ENCODE results near the gene S100A16. TPM values are rescaled to one million over a fixed set of nuclear protein-coding genes. Genes with fewer than 3 reads are reported as not detected.

S100A16 gene
- total RNA-seq, 4 donors from 2014 or later = 33.2 to 67.9 (median 48.2) TPM

- peaks cover 0 to 46% (median 22%) of the 10 kb centered on the region in 4 donors for H3K36me3 ChIP-seq
- intact Hi-C loops (cut with DNase I) = loop anchor here (5.0 kb wide), 2 partner anchors 47 to 87 kb away; no protein-coding TSS in a partner anchor
Measured at GRCh38 chr1:153619171-153619570, 6.2 kb upstream of the S100A16 start.

DNA sequence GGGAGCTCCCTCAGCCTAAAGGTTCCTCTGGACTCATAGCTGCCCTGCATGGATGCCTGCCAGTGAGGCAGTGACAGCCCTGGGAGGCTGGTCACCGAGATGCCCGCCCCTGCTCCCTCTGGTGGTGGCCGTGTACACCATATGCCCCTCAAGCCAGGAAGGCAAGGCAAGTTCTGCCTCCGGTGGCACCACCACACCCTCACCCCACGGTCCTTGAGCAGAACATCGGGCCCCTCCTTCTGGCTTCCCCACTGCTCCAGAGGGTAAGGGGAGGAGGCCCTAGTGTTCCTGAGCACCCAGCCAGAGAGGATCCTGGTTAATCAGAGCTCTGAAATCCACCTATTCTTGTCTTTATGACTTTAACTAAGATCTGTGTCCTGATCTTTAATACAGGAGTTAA lies 4.7 kb upstream of the S100A16 start:
- Histone ChIP-seq H3K36me3 (peaks cover 0 to 33% (median 18%) of the 10 kb centered on the region in 4 donors), H3K27me3 (no peaks in the 10 kb centered on the region), H3K4me1 (peaks cover 20 to 31% (median 28%) of the 10 kb centered on the region in 4 donors), H3K4me3 (no peak overlapping the region), H3K27ac (replicated peaks in 1 of 4) (peak overlapping the region in 2 of 4 donors; percentile 9 to 46), H3K9me3 (no peaks in the 10 kb centered on the region)
- WGBS = 62% methylated on average over 5 of the region's 6 CpGs
- no peak for TF ChIP-seq POLR2A (IDR thresholded peaks at IDR 0.05; ENCODE audit: low read depth)
- peak; percentile 33 to 54 (median 52) for TF ChIP-seq CTCF (IDR thresholded peaks at IDR 0.05)
- peak in 1 of 2 donors; percentile 58 for TF ChIP-seq POLR2AphosphoS5 (IDR thresholded peaks at IDR 0.05)
- DNase-seq (ENCODE audit: extremely low spot score) = no peak
- intact Hi-C loops (cut with DNase I) = loop anchor here (5.0 kb wide), 2 partner anchors 45 to 85 kb away; no protein-coding TSS in a partner anchor

More at GRCh38 chr1:153619171-153619570, 6.2 kb upstream of the S100A16 start:
- WGBS = 94% methylated on average over 5 of the region's 6 CpGs
- Histone ChIP-seq H3K9me3 (no peaks in the 10 kb centered on the region), H3K4me3 (no peak overlapping the region), H3K27me3 (no peaks in the 10 kb centered on the region), H3K27ac (replicated peaks in 1 of 4) (no peak overlapping the region), H3K4me1 (peaks cover 22 to 31% (median 26%) of the 10 kb centered on the region in 4 donors)
- no peak for TF ChIP-seq CTCF (IDR thresholded peaks at IDR 0.05)
- DNase-seq (ENCODE audit: extremely low spot score) = no peak

GRCh38 chr1:153616917-153617311 lies 4.0 kb upstream of the S100A16 start:
- 20% methylated on average over 1 of the region's 5 CpGs for WGBS
- H3K9me3 ChIP-seq = no peaks in the 10 kb centered on the region
- peaks cover 0 to 26% (median 16%) of the 10 kb centered on the region in 4 donors for H3K36me3 ChIP-seq
- no peaks in the 10 kb centered on the region for H3K27me3 ChIP-seq
- peak overlapping the region in 2 of 4 donors; percentile 35 to 46 for H3K27ac ChIP-seq (replicated peaks in 1 of 4)
- no peak for DNase-seq (ENCODE audit: extremely low spot score)
- H3K4me1 ChIP-seq = peaks cover 21 to 34% (median 28%) of the 10 kb centered on the region in 4 donors
- H3K4me3 ChIP-seq = no peak overlapping the region
- intact Hi-C loops (cut with DNase I) = loop anchor here (5.0 kb wide), 2 partner anchors 45 to 85 kb away; no protein-coding TSS in a partner anchor
- no peak for TF ChIP-seq CTCF (IDR thresholded peaks at IDR 0.05)
- no peak for TF ChIP-seq POLR2AphosphoS5 (IDR thresholded peaks at IDR 0.05)
- no peak for TF ChIP-seq EP300 (IDR thresholded peaks at IDR 0.05)

DNA sequence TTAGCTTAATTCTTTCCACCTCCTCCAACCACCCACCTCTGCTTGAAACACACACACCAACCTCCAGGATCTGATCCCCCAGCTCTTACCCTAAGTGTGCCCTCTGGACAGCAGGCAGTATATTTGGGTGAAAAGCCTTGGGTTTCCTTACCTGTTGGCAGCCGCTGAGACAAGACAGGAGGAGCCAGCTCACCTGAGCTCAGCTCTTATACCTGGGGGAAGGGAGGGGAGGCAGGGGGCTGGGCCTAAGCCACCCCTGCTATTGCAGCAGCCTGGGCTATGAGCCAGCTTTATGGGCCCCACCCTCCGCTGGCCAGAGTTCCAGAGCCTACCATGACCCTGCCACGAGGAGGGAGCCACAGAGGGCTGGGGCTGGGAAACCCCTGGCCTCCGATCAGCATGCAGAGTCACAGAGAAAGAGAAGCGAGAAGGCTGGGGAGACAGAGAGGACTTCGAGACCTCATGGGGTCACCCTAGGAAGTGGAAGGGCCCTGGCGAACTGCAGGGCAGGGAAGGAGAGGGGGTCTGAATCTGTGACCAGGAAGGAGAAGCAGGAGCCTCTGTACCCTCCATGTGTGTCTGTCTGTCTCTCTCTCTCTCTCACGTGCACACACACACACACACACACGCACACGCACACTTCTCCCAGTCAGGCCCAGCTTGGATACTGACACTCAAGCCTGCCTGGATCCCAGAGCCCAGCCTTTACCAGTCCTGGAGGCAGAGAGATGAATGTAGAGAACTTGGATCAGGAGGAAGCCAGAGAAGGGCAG lies 3.4 kb upstream of the S100A16 start, which contains the start of gene S100A14:
Gene S100A14 (minus strand): TSS at position 182 of the 773 bp plus-strand sequence. CDS start 467 bp downstream, outside the sequence.
- WGBS = 75% methylated on average over 9 of the region's 10 CpGs
- H3K27ac ChIP-seq (replicated peaks in 1 of 4) = peak within 1 kb of the TSS in 2 of 4 donors; percentile 35 to 46
- H3K9me3 ChIP-seq = no peaks in the 10 kb centered on the region
- no peak for DNase-seq (ENCODE audit: extremely low spot score)
- H3K36me3 ChIP-seq = peaks cover 0 to 23% (median 15%) of the 10 kb centered on the region in 4 donors
- intact Hi-C loops (cut with DNase I) = loop anchor here (5.0 kb wide), 2 partner anchors 44 to 84 kb away; no protein-coding TSS in a partner anchor
- no peaks in the 10 kb centered on the region for H3K27me3 ChIP-seq
- no peak within 1 kb of the TSS for H3K4me3 ChIP-seq
- peaks cover 27 to 40% (median 31%) of the 10 kb centered on the region in 4 donors for H3K4me1 ChIP-seq
- no peak for TF ChIP-seq POLR2A (IDR thresholded peaks at IDR 0.05; ENCODE audit: low read depth)

DNA sequence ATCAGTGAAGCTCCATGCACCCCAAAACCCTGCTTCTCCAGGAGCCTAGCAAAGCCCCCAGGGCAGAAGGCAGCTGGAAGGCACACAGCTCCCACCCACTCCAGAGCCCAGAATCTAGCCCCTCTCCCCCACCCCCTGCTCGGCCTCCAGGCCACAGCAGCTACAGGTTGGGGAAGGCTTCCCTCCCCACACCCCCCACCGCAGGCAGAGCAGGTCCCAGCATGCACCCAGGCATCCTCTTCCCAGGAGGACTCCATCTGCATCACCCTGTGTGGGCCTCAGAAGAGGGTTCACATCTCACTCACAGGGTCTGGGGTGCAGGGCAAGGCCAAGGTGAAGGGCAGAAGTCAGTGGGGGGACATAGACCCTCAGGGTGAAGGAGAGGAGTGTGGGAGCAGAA lies 2.5 kb upstream of the S100A16 start:
- no peak overlapping the region for H3K27ac ChIP-seq (replicated peaks in 1 of 4)
- intact Hi-C loops (cut with DNase I) = loop anchor here (5.0 kb wide), 2 partner anchors 43 to 83 kb away; no protein-coding TSS in a partner anchor
- H3K9me3 ChIP-seq = no peaks in the 10 kb centered on the region
- DNase-seq (ENCODE audit: extremely low spot score) = no peak
- H3K27me3 ChIP-seq = no peaks in the 10 kb centered on the region
- H3K4me3 ChIP-seq = no peak overlapping the region
- peaks cover 0 to 23% (median 14%) of the 10 kb centered on the region in 4 donors for H3K36me3 ChIP-seq
- peaks cover 36 to 49% (median 40%) of the 10 kb centered on the region in 4 donors for H3K4me1 ChIP-seq
- TF ChIP-seq CTCF (IDR thresholded peaks at IDR 0.05) = no peak
- no peak for TF ChIP-seq POLR2AphosphoS5 (IDR thresholded peaks at IDR 0.05)
- TF ChIP-seq POLR2A (IDR thresholded peaks at IDR 0.05; ENCODE audit: low read depth) = no peak
- TF ChIP-seq EP300 (IDR thresholded peaks at IDR 0.05) = no peak
- WGBS = 100% methylated on average over 1 of the region's 2 CpGs
